Fibroblast of mammary gland (primary cell): ENCODE measurements around the gene NRXN3.
A peak's percentile ranks its signal among the peaks of the same experiment; 100 is the strongest.

Experiments used
- DNase-seq: peaks from one replicate; pipeline ENCODE4 v3.0.0-alpha.2; 2010; ENCODE audit warnings: low read depth
- H3K4me3 ChIP-seq: 2 replicates; pipeline ENCODE4 v1.5.1; 2011; ENCODE audit warnings: low read depth, mild to moderate bottlenecking, low read length, moderate library complexity; ENCODE audit not compliant: control insufficient read depth
- CTCF ChIP-seq: conservative IDR thresholded peaks from 2 replicates; pipeline ENCODE4 v1.5.1; 2011; ENCODE audit warnings: low read depth, low read length, inconsistent platforms; ENCODE audit not compliant: control insufficient read depth, insufficient read depth

NRXN3 gene

GRCh38 chr14:79568594-79568993 lies 1398.4 kb downstream of the NRXN3 start:
- TF ChIP-seq CTCF = no peak
- no peak overlapping the region for H3K4me3 ChIP-seq
- no peak for DNase-seq

- DNase-seq = no peak
- TF ChIP-seq CTCF = no peak
Measured at GRCh38 chr14:79569072-79569471, 1398.9 kb downstream of the NRXN3 start.

GRCh38 chr14:79570648-79571047 lies 1400.5 kb downstream of the NRXN3 start:
- no peak for DNase-seq
- H3K4me3 ChIP-seq = no peak overlapping the region
- no peak for TF ChIP-seq CTCF

More at GRCh38 chr14:79569072-79569471, 1398.9 kb downstream of the NRXN3 start:
- no peak overlapping the region for H3K4me3 ChIP-seq

- DNase-seq = no peak
- no peak overlapping the region for H3K4me3 ChIP-seq
- no peak for TF ChIP-seq CTCF
Measured at GRCh38 chr14:79571366-79571765, 1401.2 kb downstream of the NRXN3 start.

- TF ChIP-seq CTCF = no peak
- DNase-seq = peak; percentile 26
- no peak overlapping the region for H3K4me3 ChIP-seq
Measured at GRCh38 chr14:79573486-79573885, 1403.3 kb downstream of the NRXN3 start.

GRCh38 chr14:79575032-79575431 lies 1404.9 kb downstream of the NRXN3 start:
- TF ChIP-seq CTCF = no peak
- DNase-seq = no peak
- no peak overlapping the region for H3K4me3 ChIP-seq

- no peak overlapping the region for H3K4me3 ChIP-seq
- DNase-seq = peak; percentile 40
- no peak for TF ChIP-seq CTCF
Measured at GRCh38 chr14:79576424-79576823, 1406.3 kb downstream of the NRXN3 start.
